IMR-90 (cell line): ENCODE results near the gene MACROD1. TPM values are rescaled to one million over a fixed set of nuclear protein-coding genes. Genes with fewer than 3 reads are reported as not detected.

Experiments
- CHD1 ChIP-seq: IDR thresholded peaks from 2 replicates; pipeline ENCODE4 v1.6.1; 2012; ENCODE audit warnings: low read depth, low read length, improper control_type of control experiment
- MAFK ChIP-seq: IDR thresholded peaks from 2 replicates; pipeline ENCODE4 v1.6.1; 2012; ENCODE audit warnings: low read depth, low read length, improper control_type of control experiment
- POLR2A ChIP-seq: IDR thresholded peaks from 2 replicates; pipeline ENCODE4 v1.6.1; 2012; ENCODE audit warnings: mild to moderate bottlenecking, low read depth, low read length
- RAD21 ChIP-seq: IDR thresholded peaks from 2 replicates; pipeline ENCODE4 v1.6.1; 2012; ENCODE audit warnings: low read length, improper control_type of control experiment
- RCOR1 ChIP-seq: IDR thresholded peaks from 2 replicates; pipeline ENCODE4 v1.6.1; 2012; ENCODE audit warnings: mild to moderate bottlenecking, low read length, improper control_type of control experiment; ENCODE audit not compliant: insufficient replicate concordance
- USF2 ChIP-seq: fragments of 150-350 bp; IDR thresholded peaks from 2 replicates; pipeline ENCODE4 v1.6.1; 2017; ENCODE audit warnings: mild to moderate bottlenecking, antibody characterized with exemption, low read length, low read depth
- polyA plus RNA-seq, 3 experiments: library from polyadenylated mRNA; depleted of rRNA; stranded (reverse); fragments of >200 nt; gene quantifications; 2 replicates each; pipeline ENCODE4 v1.2.3, GENCODE V29; 2012; ENCODE audit warnings: low replicate concordance in 1 of 3
- total RNA-seq: library from RNA; depleted of rRNA; stranded (reverse); fragments of >200 nt; gene quantifications from 2 replicates; pipeline ENCODE4 v1.2.3, GENCODE V29; 2012

MACROD1 gene
- total and polyA plus RNA-seq, 2 of the 4 experiments (the other 2 are of a cell fraction), result 2.5 to 9.3 TPM

- no peak for TF ChIP-seq MAFK
- no peak for TF ChIP-seq USF2
- no peak for TF ChIP-seq POLR2A
- no peak for TF ChIP-seq RCOR1
- TF ChIP-seq RAD21, result peak; percentile 23; the same call in 1 of the 2 replicates
- no peak for TF ChIP-seq CHD1
Observed at GRCh38 chr11:64185693-64186491, 20.0 kb upstream of the MACROD1 start, which contains the start of gene STIP1 (continued).
